ENCODE measurements around the gene VWA3B.
A peak's percentile ranks its signal among the peaks of the same experiment; 100 is the strongest.
"Not testable (repeated sequence)": the region's sequence is repeated elsewhere in the genome, so short reads cannot be mapped to it uniquely, and the experiment has no call there.

VWA3B gene

DNA sequence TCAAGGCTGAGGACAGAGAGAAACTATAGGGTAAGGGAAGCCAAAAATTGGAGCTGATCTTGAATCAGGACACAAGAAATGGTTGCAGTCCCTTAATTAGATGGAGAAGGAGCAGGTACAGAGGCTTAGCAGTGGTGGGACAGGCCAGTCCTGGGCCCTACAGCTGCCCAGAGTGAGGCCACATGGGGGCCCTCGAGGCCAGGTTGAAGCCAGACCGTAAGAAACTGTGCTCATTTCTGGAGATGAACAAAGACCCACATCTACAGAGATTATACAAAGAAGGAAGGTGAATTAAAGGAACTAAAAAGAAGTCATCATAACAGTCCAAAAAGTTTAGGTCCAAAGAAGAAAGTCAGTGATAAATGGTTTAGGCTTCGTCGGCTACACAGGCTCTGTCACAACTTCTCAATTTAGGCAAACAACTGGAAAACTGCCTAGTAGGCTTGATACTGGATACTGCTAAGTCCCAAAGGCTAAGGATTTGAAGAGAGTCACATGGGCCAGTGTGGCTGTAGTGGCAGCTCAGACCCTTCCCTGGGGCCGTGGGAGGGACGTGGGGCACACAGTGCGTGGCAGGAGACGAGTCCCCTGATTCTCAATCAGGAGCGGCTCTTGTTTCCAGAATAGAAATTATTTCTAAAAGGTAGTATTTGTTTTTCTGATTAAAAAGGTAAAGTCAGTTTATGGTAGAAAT is 208.9 kb downstream of the VWA3B start:
- no peak for FAIRE-seq
- no peak for DNase-seq (ENCODE audit: low spot score)

GRCh38 chr2:98296440-98296839 is 209.5 kb downstream of the VWA3B start:
- FAIRE-seq = no peak
- DNase-seq (ENCODE audit: low spot score) = no peak

DNA sequence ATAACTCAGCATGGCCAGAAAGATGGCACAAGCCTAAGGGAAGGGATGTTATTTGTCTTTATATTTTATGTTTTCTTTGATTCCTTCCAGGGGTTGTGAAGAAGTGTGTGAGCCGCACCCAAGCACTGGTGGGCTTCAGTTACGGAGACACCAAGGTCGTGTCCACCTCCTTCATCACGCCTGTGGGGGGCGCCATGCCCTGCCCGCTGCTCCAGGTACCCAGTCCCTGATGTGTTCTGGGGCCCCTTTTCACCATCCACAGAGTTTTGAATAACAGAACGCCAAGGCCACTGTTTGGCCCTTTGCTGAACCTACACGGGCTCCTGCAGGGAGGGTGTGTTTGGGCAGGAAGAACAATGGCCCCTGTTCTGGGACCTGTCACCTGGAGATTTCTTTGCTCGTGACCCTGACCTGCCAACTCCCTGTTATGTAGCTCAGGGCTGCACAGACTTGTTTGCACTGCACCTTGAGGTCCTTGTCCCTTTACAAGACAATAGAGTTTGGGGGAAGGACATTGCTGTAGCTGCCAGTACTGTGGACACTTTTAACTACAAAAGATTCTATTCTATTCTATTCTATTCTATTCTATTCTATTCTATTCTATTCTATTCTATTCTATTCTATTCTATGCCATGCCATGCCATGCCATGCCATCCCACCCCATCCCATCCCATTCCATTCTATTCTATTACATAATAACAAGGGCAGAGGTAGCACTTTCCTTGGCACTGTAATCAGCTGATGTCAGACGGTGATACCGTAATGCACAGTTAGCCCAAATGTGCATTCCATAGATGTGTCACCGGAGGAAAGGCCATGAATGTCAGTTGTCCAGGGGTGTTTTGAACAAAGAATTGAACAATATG is 211.1 kb downstream of the VWA3B start:
- DNase-seq (ENCODE audit: low spot score) (no peak), FAIRE-seq (no peak)

DNA sequence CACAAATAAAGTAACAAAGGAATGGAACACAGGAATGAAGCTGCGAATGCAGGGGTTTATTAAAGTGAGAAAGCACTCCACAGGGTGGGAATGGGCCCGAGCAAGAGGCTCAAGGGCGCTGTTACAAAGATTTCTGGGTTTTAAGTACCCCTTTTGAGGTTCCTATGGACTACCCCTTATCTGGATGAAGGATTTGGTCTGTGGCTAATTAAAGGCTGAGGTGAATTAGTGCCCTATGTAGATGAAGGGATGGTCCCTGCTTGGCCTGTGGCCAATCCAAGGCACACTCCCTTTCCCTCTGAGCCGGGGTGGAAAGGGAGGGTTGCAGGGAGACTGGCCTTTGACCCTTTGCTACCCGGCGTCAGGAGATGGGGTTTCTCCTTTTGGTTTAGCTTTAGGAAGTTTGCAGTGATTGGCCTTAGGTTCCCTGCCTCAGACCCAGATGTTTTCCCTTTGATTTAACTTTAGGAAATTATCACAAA is 211.8 kb downstream of the VWA3B start:
- DNase-seq (ENCODE audit: low spot score) (no peak), FAIRE-seq (no peak)

GRCh38 chr2:98299211-98299905 is 212.4 kb downstream of the VWA3B start:
- FAIRE-seq (peak; percentile 30), DNase-seq (ENCODE audit: low spot score) (no peak)

GRCh38 chr2:98300141-98300874 is 213.3 kb downstream of the VWA3B start:
- no peak for FAIRE-seq
- no peak for DNase-seq (ENCODE audit: low spot score)

DNA sequence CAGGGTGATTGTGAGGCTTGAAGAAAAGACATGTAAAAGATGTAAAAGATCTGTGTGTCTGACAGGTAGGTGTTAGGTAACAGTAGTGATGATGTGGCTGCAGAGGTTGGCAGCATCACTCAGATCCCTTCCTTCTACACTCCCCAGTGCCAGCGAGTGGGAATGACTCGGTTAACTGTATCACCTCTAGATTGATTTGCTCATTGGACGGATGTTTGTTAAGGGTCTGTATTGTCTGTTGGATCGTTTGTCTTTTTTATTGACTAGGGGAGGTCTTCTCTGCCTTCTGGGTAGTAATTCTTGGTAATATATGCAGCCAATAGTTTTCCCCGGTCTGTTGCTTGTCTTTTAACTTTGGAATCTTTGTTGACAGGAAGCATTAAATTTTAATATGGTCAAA is 214.5 kb downstream of the VWA3B start:
- FAIRE-seq (no peak), DNase-seq (ENCODE audit: low spot score) (no peak)

DNA sequence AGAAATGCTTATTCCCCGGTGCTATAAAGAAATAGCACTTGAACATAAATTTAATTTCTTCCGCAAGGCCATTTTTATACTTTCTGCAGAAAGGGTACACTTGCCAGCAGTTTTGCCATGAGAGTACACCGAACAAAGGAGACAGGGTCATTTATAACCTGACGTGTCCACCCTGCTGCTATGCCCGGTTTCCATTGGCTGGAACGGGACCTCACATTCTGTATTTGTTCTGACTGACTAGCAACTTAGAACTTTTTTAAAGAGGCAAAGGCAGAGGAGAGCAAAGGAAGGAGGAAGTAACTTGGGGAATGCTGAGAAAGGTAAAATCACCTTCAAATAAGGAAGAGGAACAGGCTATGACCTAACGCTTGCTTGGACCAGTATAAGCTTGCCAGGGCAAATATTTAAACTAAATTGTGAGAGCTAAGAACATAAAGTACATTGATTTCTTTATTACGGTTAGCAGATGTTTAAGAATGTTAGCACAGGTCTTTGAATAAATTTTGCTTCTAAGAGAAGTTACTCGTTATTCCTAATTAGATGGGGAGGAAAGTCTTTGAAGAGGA is 220.2 kb downstream of the VWA3B start:
- DNase-seq (ENCODE audit: low spot score); FAIRE-seq: not testable (repeated sequence)

GRCh38 chr2:98308068-98308467 is 221.1 kb downstream of the VWA3B start:
- no peak for FAIRE-seq
- no peak for DNase-seq (ENCODE audit: low spot score)

DNA sequence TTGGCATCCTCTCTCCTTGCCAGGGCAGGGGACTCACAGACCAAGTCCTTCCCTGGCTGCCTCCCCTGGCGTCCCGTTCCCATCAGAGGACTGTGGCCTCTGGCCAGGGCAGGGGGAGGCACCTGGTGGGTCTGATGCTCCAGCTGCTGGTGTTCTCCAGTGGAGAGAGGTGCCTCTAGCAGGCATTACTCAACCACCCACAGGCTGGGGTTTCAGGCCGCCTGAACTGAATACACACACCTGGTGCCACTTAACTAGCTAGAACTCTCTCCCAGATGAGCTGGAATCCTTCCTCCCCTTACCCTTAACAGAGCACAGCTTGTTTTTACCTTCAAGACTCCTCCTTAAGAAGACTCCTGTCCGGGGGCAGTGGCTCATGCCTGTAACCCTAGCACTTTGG is 221.6 kb downstream of the VWA3B start:
- FAIRE-seq (no peak), DNase-seq (ENCODE audit: low spot score) (no peak)

GRCh38 chr2:98309580-98309979 is 222.6 kb downstream of the VWA3B start:
- FAIRE-seq (no peak), DNase-seq (ENCODE audit: low spot score) (no peak)

DNA sequence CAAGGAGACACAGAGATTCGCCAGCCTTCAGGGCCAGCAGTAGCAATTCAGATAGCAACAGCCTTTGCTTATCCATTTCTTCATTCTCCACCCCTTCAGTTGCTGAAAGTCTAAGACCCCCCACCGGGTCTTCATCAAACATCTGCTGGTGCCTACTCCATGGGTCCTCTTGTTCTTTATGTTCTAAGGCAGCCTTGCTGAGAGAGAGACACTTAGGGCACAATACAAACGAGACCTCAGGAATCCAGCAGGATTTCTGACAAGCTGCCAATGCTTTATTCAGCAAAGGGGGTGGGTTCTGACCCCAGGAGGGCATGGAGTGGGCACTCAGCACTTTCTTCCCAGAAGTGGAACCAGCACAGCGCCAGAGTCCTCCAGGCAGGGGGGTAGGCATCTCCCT is 223.0 kb downstream of the VWA3B start:
- no peak for FAIRE-seq
- no peak for DNase-seq (ENCODE audit: low spot score)

- no peak for FAIRE-seq
- no peak for DNase-seq (ENCODE audit: low spot score)
Measured at GRCh38 chr2:98311090-98311489, 224.1 kb downstream of the VWA3B start.

DNA sequence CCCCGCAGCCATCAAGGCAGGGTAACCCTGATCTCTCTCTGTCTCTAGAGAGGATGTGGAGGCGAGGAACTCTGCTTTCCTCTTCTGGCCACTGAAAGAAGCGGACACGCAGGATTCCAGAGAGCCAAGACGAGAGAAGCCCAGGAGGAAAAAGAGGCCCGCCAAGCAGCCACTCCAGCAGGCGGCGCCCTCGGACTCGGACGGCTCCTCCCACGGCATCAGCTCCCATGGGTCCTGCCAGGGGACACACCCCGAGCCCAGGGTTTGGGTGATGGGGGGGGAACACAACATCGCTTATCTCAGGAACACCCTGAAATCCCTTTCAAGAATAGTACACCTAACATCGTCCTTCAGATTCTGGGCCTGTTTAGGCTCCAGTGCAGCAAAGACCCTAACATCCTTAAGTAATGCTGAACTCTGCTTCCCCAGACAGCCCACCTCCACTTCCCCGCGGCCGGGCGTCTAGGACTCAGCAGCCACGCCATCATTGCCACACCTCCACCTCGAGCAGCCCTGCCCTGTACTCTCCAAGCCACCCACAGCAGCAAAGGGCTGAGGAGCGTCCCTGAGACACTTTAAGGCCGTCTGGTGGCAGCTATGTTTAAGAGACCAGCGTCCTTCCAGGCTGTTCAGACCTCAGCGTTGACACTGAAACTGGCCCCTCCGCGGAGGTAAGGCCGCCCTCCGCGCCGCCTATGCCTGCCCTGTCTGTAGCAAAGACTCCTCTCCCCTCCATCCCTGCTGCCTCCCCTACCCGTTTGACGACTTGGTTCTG is 225.0 kb downstream of the VWA3B start:
- DNase-seq (ENCODE audit: low spot score) = no peak
- FAIRE-seq = peak; percentile 27

GRCh38 chr2:98313492-98314250 is 226.7 kb downstream of the VWA3B start:
- no peak for DNase-seq (ENCODE audit: low spot score)
- peak; percentile 94 for FAIRE-seq

GRCh38 chr2:98314251-98314650 is 227.3 kb downstream of the VWA3B start:
- DNase-seq (ENCODE audit: low spot score) = no peak
- no peak for FAIRE-seq

GRCh38 chr2:98315957-98316356 is 229.0 kb downstream of the VWA3B start:
- no peak for FAIRE-seq
- DNase-seq (ENCODE audit: low spot score) = no peak

- no peak for FAIRE-seq
- no peak for DNase-seq (ENCODE audit: low spot score)
Measured at GRCh38 chr2:98317214-98317613, 230.2 kb downstream of the VWA3B start.

GRCh38 chr2:98320171-98320570 is 233.2 kb downstream of the VWA3B start:
- FAIRE-seq = not testable (repeated sequence)

More at GRCh38 chr2:98320171-98320570, 233.2 kb downstream of the VWA3B start:
- DNase-seq (ENCODE audit: low spot score) = not testable (repeated sequence)

Data from urothelium cell line (cell line).